ENCODE measurements around the gene GREM2.

GREM2 gene

GRCh38 chr1:240491156-240491555 lies 120.8 kb downstream of the GREM2 start:
- no peak overlapping the region for H3K4me3 ChIP-seq (ENCODE audit: low read depth, low read length)
- no peak for TF ChIP-seq CTCF (IDR thresholded peaks at IDR 0.05; ENCODE audit: borderline replicate concordance, insufficient read depth, low read depth, low read length)

- H3K4me3 ChIP-seq (ENCODE audit: low read depth, low read length): no peak overlapping the region
- no peak for TF ChIP-seq CTCF (IDR thresholded peaks at IDR 0.05; ENCODE audit: borderline replicate concordance, insufficient read depth, low read depth, low read length)
These were observed 124.5 kb downstream of the GREM2 start for GRCh38 chr1:240487493-240487892.

- TF ChIP-seq CTCF (IDR thresholded peaks at IDR 0.05; ENCODE audit: borderline replicate concordance, insufficient read depth, low read depth, low read length): no peak
- no peak overlapping the region for H3K4me3 ChIP-seq (ENCODE audit: low read depth, low read length)
These were observed 125.3 kb downstream of the GREM2 start for GRCh38 chr1:240486611-240487010.

GRCh38 chr1:240484804-240485443 lies 127.0 kb downstream of the GREM2 start:
- TF ChIP-seq CTCF (IDR thresholded peaks at IDR 0.05; ENCODE audit: borderline replicate concordance, insufficient read depth, low read depth, low read length): no peak
- no peak overlapping the region for H3K4me3 ChIP-seq (ENCODE audit: low read depth, low read length)

GRCh38 chr1:240478536-240478935 lies 133.4 kb downstream of the GREM2 start:
- H3K4me3 ChIP-seq (ENCODE audit: low read depth, low read length): no peak overlapping the region
- no peak for TF ChIP-seq CTCF (IDR thresholded peaks at IDR 0.05; ENCODE audit: borderline replicate concordance, insufficient read depth, low read depth, low read length)

- H3K4me3 ChIP-seq (ENCODE audit: low read depth, low read length): no peak overlapping the region
- no peak for TF ChIP-seq CTCF (IDR thresholded peaks at IDR 0.05; ENCODE audit: borderline replicate concordance, insufficient read depth, low read depth, low read length)
These were observed 136.1 kb downstream of the GREM2 start for GRCh38 chr1:240475832-240476231.

- TF ChIP-seq CTCF (IDR thresholded peaks at IDR 0.05; ENCODE audit: borderline replicate concordance, insufficient read depth, low read depth, low read length): no peak
These were observed 137.8 kb downstream of the GREM2 start for GRCh38 chr1:240474133-240474614.

More at GRCh38 chr1:240474133-240474614, 137.8 kb downstream of the GREM2 start:
- H3K4me3 ChIP-seq (ENCODE audit: low read depth, low read length): no peak overlapping the region
